ENCODE results near the gene PIK3R6.

Gene PIK3R6, protein sequence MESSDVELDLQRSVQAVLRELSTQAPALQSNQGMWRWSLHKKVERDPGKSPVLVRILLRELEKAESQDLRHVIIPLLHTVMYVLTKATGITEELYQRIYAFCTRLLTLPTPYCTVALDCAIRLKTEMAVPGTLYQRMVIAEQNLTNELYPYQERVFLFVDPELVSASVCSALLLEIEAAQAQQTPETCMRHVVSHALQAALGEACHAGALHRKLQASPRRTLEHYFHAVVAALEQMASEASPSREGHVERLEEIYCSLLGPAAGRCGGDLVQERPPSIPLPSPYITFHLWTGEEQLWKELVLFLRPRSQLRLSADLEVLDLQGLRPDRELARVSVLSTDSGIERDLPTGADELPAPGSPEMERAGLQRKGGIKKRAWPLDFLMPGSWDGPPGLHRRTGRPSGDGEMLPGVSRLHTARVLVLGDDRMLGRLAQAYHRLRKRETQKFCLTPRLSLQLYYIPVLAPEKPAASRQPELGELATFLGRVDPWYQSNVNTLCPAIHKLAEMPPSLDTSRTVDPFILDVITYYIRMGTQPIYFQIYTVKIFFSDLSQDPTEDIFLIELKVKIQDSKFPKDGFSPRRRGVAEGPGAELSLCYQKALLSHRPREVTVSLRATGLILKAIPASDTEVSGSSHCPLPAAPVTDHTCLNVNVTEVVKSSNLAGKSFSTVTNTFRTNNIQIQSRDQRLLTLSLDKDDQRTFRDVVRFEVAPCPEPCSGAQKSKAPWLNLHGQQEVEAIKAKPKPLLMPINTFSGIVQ

DNA sequence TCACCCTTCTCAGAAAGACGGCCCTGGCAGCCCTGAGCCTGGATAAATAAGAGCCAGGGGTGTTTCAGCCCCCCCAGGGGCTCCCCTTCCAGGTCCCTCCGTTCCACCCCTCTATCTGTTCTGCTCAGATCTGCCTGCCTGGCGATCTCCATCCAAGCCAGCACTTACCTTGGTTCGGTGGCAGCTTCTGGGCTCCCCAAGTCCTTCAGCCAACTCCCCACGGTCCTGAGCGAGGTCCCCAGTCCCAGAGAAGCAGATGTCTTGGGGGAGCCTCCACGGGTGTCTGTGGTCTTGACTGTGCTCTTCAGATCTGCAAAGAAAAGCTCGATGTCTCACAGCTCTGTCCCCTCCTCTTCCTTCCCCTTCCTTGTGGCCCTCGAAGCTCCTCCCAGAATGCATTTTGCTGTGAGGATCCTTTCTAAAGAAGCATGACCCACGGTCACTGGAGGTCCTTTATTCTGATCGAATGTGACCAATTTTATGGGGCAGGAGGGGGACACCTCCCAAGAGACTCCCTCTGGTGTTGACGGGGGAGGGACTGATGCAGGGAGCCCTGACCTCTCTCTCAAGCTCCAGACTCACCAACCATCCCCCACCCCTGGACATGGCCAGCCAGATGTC lies at the start of gene PIK3R6:
Gene PIK3R6 (minus strand): TSS at position 314 of the 621 bp plus-strand sequence. CDS start 17,880 bp downstream, outside the sequence.
- no peak for DNase-seq (ENCODE audit: low spot score)

DNA sequence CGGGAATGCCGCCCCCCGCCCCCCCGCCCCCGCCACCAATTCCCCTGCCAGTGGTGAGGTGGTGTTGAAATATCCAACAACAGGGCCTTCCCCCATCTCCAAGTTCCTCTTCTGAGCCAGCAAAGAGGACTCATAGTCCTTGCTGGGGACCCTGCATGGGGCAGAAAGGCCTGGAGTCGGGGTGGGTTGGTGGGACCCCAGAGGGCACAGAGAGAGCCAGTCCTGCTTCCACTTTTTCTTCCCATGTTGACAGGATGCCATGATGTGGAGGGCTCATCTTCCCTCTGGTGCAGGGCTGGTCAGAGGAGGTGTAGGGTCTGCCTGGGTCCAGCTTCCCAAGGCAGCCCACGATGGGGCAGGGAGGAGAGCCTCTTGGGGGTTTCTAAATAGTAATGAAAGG lies 49.0 kb upstream of the PIK3R6 start:
- DNase-seq (ENCODE audit: low spot score): no peak

DNA sequence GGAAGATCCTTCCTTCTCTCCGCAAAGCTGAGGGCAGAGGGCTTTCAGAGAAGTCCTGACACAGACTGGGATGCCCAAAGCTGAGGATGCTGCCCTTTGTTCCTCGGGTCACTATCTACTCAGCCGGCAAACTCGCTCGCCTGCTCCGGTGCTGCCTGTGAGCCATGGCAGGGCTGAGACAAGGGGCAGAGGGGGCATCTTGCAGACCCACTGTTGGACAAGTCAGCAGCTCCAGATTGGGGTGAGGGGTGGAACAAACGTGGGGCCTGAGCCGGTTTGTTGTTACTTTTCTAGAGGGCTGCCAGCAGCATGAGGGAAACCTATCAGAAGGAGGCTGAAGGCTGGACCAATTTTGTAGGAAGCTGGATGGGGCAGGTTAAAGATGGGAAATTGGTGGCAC lies 47.1 kb upstream of the PIK3R6 start:
- no peak for DNase-seq (ENCODE audit: low spot score)

DNA sequence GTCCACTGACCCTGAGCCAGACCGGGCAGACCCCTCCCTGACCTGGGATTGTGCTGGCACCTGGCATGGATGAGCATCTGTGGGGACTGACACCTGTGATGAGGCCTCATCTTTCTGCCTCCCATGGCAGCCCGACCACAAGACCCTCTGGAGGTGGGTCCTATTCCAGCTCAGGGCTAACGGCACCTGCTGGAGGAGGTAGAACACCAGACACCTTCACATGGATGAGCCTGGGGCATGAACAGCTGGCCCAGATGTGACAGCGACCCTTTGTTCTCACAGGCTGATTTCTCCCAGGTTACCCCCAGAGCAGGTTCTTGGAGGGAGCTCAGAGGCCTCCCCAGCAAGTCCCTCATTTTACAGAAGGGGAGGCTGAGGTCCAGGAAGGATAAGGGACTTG lies 46.4 kb upstream of the PIK3R6 start:
- no peak for DNase-seq (ENCODE audit: low spot score)

DNA sequence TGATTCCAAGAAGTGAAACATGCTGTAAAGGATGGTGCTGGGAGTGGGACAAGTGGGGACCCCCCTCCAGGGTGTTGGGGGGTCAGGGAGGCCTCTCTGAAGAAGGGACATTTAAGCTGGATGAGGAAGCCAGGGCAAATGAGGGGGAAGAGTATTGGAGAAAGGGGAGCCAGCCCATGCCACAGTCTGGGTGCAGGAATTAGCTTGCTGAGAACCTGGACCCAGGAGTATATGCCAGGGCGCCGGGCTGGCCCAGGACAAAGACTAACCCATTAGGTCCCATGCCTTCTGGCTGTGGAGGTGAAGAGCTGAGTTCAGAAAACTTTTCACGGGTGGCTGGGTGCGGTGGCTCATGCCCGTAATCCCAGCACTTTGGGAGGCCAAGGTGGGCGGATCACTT lies 45.6 kb upstream of the PIK3R6 start:
- no peak for DNase-seq (ENCODE audit: low spot score)

DNA sequence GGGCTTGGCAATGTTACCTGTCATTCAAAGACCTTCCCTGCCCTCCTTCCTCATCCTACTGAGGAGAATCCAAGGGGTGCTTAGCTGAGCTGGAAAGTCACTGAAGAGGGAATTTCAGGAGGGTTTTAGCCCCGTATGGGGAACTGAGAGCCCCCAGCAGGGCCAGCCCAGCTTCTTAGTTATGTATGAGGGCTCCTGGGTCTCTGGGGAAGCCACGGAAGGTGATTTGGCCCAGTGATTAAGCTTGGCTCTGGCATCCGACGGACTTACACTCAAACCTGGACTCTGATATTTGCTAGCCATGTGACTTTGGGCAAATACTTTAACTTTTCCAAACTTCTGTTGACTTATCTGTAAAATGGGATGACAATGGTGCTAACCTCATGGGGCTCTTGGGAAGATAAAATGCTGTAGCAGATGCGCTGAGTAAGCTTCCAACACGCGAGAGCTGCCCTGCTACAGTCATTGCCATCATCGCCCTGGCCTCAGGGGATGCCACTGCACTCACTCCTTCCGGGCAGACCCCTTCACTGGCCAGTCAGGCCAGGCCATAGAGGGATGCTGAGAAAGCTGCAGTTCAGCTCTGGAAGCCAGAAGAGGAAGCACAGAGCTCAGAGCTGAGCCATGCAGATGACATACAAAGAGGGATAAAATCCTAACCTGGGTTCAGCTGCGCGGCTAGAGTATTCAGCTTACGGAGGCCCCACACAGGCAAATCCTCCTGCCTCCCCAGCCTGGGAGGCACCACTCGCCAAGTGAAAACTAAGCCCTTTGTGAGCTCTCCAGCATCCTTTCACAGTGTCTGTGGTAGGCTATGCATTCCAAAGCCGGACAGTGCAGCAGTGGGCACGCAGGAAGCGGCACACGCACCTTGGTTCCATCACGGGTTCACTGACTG lies 44.9 kb upstream of the PIK3R6 start:
- DNase-seq (ENCODE audit: low spot score): no peak

DNA sequence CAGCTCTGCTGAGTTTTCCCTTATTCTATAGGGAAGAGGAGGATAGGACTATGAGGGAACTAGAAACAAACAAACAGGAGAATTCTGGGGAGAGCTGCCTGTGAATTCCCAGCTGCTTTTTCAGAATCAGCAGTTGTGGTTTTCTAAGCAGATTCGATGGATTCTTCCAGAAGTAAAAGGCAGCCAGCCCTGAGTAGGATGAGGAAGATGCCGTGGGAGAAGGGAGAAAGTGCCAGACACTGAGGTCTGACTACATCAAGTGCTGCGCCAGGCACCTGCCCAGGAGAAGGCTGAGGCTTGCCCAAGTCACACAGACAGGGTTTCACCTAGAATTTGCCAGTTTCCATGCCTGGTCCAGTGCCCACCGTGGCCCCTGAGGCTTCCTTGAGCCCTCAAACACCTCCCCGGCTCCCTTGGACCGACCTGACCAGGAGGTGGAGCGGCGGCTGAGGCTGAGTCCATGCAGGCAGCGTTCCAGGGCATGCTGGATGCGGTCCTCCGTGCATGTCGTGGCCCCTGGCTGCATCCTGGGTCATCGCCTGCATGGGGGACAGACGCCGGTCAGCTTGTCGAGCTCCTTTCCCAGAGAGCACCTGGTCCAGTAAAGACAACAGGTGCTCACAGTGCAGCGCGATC lies 43.6 kb upstream of the PIK3R6 start:
- DNase-seq (ENCODE audit: low spot score): no peak

DNA sequence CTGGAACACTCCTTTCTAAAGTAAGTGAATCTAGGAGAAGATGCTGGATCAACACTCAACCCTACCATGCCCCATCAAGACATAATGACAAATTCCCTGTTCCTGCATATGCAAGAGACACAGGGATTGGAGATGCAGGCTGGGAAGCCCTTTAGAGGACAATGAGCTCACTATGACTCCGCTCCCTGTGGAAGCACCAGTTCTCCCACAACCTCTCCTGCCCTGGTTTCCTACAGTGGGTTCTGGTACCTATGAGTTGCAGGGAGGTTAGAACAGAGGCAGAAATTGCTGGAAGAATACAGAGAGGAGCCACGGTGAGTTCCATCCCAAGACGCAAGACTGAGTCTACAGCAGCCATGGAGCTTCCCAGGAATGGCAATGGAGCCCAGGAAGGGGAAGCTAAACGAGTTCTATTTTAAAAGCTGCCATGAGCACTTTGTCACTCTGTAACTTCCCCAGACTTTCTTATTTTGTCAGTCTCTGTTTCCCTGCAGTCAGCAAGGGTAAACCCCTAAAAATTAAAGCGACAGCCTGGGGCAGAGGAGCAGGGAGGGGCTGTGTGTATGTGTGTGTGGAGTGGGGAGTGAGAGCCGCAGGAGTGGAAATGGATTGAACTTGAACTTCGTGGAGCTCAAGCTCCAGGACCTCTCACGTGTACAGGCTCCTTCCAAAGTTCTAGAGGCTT lies 42.3 kb upstream of the PIK3R6 start:
- no peak for DNase-seq (ENCODE audit: low spot score)

DNA sequence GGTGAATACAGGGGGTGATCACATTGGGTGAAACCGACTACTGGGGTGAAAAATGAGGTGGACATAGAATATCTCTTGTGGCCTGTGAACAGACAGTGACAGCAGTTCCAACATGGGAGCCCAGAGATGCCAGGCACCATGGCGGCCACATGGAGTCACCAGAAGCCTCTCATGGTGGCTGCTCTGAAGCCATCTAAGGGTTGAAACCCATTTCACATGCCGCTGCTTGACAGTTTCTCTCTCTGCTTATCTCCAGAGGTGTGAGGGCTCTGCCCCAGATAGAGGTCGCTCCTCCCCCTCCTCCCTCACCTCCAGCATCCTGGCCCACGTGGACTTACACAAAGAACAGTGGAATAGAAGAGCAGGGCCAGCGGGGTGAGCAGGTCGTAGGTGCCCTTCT lies 37.9 kb upstream of the PIK3R6 start:
- no peak for DNase-seq (ENCODE audit: low spot score)

DNA sequence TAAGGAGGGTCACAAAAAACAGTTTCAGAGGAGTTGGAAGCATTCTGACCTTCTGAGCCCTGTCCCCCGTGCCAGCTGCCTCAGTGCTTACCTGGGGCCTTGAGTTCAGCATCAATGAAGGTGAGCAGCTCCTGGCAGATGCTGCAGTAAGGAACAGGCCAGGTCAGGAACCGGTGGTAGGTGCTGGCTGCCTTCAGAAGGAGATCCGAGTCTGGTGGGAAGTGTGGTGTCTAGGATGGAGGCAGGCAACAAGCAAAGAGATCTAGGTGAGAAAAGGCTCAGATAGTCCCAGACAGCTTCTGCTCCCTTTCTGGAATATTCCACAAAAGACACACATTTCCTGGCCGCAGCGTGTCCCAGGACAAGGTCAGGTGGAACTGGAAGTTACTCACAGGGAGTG lies 37.2 kb upstream of the PIK3R6 start:
- no peak for DNase-seq (ENCODE audit: low spot score)

DNA sequence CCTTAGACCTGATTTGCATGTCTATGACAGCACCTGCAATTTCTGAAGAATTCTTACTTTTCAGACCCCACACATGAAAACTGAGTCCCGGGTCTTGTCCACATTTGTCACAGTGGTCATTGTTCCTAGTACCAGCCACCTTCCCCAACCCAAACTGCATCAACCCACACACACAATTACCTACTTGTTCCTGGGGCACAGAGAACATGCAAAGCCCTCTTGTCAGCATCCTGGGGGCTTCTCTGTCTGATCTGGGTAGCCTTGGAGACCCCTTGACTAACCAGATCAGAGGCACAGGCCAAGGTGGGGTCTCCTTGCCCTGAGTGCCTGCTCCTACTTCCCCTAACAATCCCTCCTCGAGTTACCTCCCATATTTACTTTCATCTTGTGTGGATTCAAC lies 36.7 kb upstream of the PIK3R6 start:
- DNase-seq (ENCODE audit: low spot score): no peak

DNA sequence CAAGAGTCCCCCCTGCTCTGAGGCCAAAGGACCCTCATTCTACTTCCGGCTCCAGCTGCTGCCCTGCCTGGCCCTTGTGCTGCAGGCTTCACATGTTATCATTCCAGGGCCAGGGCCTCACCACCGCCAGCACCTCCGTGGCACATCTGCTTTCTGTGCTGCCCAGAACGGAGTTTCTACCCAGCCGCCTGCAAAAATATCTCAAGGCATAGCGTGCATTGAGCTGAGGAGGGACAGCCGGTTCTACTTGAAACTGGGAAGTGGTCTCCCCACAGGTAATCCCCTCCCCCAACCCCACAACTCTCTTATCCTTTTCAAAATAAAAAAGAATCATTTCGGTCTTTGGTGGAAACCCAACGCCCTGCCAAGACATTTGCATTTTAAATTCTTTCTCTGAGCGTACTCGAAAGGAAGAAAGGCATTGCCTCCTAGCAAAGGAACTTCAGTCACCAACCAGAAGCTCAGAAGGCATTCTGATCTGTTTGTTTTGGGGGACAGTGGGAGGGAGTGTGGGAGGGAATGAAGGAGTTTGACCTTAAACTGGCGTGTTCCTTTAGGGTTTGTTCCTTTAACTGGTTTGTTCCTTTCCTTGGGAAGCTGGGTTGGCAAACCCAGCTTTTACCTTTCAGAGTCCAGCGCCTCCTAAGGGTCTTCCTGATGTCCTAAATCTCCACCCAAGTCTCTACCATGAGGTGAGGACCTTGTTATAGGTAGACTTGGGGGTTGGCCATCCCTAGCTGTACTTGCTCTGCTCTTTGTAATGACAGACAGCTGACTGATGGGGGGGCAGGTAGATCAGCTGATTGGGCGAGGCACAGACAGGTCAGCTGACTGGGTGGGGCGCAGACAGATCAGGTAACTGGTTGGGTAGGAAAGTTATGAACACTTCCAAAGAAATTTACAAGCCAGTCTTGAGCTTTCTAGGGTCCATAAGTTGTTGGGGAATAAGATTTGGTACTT lies 33.4 kb upstream of the PIK3R6 start:
- DNase-seq (ENCODE audit: low spot score): peak; percentile 27

DNA sequence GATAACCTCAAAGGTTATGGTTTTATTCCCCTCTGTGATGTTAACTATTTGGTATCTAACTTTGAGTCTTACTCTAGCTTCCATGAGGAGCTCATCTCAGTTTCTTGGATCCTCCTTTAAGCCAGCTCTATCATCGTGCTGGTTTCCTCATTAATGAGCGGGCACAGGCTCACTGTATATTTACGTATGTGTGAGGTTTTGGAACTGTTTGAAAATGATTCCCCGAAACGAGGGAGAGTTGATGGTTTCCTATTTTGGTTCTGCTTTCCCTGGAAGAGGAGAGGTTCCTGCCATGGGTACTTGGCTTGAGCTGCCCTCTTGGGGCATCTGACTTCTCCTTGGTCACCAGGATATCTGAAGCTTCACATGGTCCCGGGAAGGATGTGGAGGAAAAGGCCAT lies 32.7 kb upstream of the PIK3R6 start:
- DNase-seq (ENCODE audit: low spot score): no peak

DNA sequence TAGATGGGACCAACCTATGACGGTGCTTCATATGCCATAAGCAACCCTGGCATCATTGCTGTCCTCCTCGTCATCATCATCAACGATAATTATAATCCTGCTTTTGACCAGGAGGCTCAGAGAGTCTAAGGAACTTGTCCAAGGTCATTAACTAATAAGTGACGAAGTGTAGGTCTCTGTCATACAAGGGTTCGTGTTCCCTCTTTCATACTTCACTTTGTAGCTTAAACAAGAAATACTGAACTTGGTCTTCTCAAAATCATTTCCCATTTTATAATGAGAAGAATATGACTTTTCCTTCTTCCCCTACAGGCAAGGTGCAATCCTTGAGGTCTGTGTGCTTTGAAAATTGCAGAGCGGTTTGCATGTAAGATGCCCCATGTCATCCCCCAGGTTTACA lies 31.2 kb upstream of the PIK3R6 start:
- DNase-seq (ENCODE audit: low spot score): no peak

DNA sequence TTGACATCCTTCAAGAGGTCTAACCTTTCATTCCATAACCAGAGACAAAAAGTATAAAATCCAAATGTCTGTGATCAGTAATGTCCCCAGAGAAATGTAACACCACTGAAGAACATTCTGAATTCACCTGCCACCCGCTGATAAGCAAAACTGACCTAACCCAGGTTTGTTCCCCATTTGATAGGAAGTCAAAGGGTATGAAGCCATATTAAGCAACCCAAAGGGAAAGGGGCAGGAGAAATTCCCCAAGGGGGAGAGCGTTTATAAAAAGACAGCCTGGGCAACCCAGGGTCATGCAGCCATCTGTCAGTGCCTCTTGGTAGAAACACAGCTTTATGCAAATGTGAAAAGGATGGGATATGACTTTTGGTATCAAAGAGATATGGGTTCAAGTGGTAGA lies 30.7 kb upstream of the PIK3R6 start:
- DNase-seq (ENCODE audit: low spot score): no peak

DNA sequence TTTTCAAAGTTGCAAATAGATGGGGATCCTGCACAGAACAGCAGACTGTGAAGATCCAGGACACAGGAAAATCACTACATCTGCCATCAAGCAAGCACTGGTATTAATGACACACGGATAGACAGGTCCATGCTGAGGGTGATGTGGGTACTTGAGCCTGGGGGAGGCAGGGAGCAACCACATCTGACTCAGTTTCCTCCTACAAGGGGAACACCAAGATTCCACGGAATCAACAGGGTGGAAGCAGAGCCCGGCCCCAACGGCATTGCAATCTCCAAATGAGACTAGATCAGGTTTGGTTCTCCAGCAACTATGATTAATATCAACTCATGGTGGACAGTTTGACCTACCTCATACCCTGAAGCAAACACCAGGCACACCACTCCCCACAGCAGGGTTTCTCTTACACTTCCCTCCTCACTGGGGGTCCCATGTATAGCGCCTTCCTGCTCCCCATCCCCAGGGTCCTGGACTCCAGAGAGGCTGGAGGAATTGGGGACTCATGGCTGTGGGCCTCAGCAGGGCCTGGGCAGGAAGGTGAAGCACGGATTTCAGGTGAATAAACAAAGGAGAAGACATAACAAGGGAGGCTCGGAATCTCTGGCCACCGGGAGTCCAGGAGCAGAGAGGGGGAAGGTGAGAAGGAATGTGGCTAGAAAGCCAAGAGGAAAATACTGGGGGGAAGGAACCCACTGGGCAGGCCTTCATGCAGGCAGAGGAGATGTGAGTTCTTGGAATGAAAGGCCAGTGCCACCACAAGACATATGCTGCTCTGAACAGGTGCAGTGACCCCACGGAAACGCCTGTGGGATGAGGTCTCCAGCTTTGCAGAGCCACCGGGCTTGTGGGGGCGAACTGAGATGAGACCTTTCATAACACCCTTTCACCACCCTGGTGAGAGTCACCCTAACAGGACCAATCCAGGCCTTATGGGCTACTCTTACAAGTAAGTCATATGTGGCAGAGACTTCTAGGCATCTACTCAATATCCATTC lies 29.5 kb upstream of the PIK3R6 start:
- DNase-seq (ENCODE audit: low spot score): no peak

DNA sequence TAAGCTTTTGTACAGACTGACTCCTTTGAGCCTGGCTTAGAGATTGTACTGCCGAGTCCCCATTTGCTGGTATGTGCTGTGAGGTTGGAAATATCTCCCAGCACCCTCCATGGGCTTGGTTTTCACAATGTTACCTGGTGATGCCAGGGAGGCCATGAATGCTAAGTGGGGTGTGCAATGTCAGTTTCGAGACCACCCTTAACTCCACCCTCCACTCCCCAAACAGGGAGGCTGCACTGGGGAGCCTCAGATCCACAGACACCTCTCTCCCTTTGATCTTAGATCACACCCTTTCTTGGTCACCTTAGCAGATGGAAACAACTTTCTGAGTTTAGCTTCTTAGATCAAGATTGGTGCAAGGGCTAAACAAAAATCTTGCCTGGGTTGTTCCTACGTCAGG lies 28.6 kb upstream of the PIK3R6 start:
- DNase-seq (ENCODE audit: low spot score): no peak
